SU-DHL-6 (cell line): ENCODE measurements around the gene SKI.

Source experiments
- H2AFZ ChIP-seq: fragments of 200-600 bp; sonication (generic); 2 replicates; pipeline ENCODE4 v1.6.1; 2014; ENCODE audit warnings: low read depth, mild to moderate bottlenecking, moderate library complexity, mixed read lengths, antibody characterized with exemption, low read length; ENCODE audit not compliant: severe bottlenecking
- H3F3A ChIP-seq: fragments of 200-600 bp; shearing (Covaris generic); 2 replicates; pipeline ENCODE4 v1.6.0; 2016; ENCODE audit warnings: antibody characterized with exemption, mild to moderate bottlenecking; ENCODE audit not compliant: insufficient read depth
- H3K27ac ChIP-seq: fragments of 200-600 bp; sonication (generic); 2 replicates; pipeline ENCODE4 v1.5.1; 2016; ENCODE audit warnings: low read depth, mild to moderate bottlenecking, low read length, moderate library complexity, mixed read lengths
- H3K27me3 ChIP-seq: fragments of 200-600 bp; sonication (generic), shearing (Covaris generic); 2 replicates; pipeline ENCODE4 v1.6.0; 2014; ENCODE audit warnings: mild to moderate bottlenecking, low read length
- H3K36me3 ChIP-seq: fragments of 200-600 bp; sonication (generic); 2 replicates; pipeline ENCODE4 v1.6.1; 2014; ENCODE audit warnings: mild to moderate bottlenecking, low read length, mixed read lengths
- H3K4me2 ChIP-seq: fragments of 300-600, 200-600 bp; shearing (Covaris generic), sonication (generic); 2 replicates; pipeline ENCODE4 v1.6.0; 2014; ENCODE audit warnings: low read length, low read depth, mild to moderate bottlenecking; ENCODE audit not compliant: poor library complexity, severe bottlenecking
- H3K4me3 ChIP-seq: fragments of 200-600 bp; sonication (generic); 2 replicates; pipeline ENCODE4 v1.5.1; 2014; ENCODE audit warnings: antibody characterized with exemption, low read length, mild to moderate bottlenecking, mixed read lengths; ENCODE audit not compliant: insufficient read depth, poor library complexity, severe bottlenecking
- H3K79me2 ChIP-seq: fragments of 200-600 bp; sonication (generic); 2 replicates; pipeline ENCODE4 v1.6.1; 2014; ENCODE audit warnings: mild to moderate bottlenecking, low read length, moderate library complexity; ENCODE audit not compliant: insufficient read depth
- H3K9ac ChIP-seq: fragments of 200-600 bp; sonication (generic); 2 replicates; pipeline ENCODE4 v1.7.0; 2014; ENCODE audit warnings: mild to moderate bottlenecking, low read length
- H3K9me2 ChIP-seq: fragments of 200-600 bp; sonication (generic); replicated peaks from 2 replicates; pipeline ENCODE4 v1.6.1; 2014; ENCODE audit warnings: low read length; ENCODE audit not compliant: insufficient read depth
- H3K9me3 ChIP-seq: fragments of 200-600 bp; sonication (generic); 2 replicates; pipeline ENCODE4 v1.6.1; 2014; ENCODE audit warnings: low read length, mixed read lengths; ENCODE audit not compliant: insufficient read depth
- H4K20me1 ChIP-seq: fragments of 200-600 bp; sonication (generic); 2 replicates; pipeline ENCODE4 v1.6.1; 2014; ENCODE audit warnings: low read depth, mild to moderate bottlenecking, antibody characterized with exemption, low read length, moderate library complexity, mixed read lengths
- EZH2phosphoT487 ChIP-seq: fragments of 200-600 bp; sonication (generic), shearing (Covaris generic); conservative IDR thresholded peaks from 2 replicates; pipeline ENCODE4 v1.6.1; 2018; ENCODE audit warnings: mild to moderate bottlenecking, antibody characterized with exemption, low read length, moderate library complexity, mixed read lengths
- TF ChIP-seq, protein P1 (sequence below): fragments of 200-600 bp; sonication (generic); IDR thresholded peaks from one replicate; pipeline ENCODE4 v1.5.1; 2017; ENCODE audit warnings: antibody characterized with exemption, mild to moderate bottlenecking, low read length, moderate library complexity; ENCODE audit not compliant: insufficient read depth, poor library complexity, severe bottlenecking

Gene SKI

DNA sequence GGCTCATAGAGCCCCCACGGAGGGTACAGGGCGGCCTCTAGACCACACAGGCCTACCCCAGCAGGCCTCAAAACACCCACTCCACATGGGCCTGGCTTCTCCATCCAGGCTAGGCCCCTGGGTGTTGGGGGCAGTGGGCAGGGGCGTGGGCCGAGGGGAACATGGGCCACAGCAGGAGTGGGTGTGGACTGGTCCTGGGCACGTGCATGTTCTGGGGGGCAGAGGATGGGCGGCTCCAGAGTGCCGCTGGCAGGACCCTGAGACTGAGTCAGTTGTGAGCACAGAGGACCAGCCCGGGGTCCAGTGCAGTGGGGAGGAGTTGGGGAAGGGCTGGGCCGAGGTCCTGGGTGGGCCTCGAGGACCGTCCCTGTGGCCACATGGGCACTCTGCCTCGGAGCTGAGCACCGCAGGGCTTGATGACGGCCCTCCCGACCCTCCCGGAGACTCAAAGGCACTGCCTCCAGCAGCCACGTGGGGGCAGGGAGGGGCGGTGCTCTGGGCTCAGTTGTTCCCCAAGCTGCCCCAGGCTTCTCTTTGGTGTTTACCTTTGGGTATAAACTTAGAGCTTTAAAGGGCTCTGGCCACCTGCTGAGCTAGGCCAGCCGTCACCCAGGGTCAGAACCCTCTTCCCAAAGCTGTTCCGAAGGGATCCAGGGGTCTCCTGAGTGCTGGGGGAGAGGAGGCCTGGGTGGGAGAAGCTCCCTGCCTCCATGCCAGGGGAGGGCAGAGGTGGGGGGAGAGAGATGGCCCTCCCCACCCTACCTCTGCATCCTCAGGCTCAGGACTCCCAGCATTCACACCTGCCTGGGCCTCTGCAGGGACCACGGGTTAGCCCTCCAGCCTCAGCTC lies 83.3 kb downstream of the SKI start:
- Histone ChIP-seq H3K4me3 (no peak overlapping the region), H3K4me2 (no peak overlapping the region), H3F3A (no peaks in the 10 kb centered on the region), H4K20me1 (no peaks in the 10 kb centered on the region), H3K9me3 (no peaks in the 10 kb centered on the region), H3K9me2 (no peaks in the 10 kb centered on the region), H2AFZ (no peak overlapping the region), H3K27me3 (no peaks in the 10 kb centered on the region), H3K36me3 (no peaks in the 10 kb centered on the region), H3K27ac (no peak overlapping the region), H3K79me2 (no peaks in the 10 kb centered on the region), H3K9ac (no peak overlapping the region)
- TF ChIP-seq, protein P1, sequence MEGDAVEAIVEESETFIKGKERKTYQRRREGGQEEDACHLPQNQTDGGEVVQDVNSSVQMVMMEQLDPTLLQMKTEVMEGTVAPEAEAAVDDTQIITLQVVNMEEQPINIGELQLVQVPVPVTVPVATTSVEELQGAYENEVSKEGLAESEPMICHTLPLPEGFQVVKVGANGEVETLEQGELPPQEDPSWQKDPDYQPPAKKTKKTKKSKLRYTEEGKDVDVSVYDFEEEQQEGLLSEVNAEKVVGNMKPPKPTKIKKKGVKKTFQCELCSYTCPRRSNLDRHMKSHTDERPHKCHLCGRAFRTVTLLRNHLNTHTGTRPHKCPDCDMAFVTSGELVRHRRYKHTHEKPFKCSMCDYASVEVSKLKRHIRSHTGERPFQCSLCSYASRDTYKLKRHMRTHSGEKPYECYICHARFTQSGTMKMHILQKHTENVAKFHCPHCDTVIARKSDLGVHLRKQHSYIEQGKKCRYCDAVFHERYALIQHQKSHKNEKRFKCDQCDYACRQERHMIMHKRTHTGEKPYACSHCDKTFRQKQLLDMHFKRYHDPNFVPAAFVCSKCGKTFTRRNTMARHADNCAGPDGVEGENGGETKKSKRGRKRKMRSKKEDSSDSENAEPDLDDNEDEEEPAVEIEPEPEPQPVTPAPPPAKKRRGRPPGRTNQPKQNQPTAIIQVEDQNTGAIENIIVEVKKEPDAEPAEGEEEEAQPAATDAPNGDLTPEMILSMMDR: no peak

DNA sequence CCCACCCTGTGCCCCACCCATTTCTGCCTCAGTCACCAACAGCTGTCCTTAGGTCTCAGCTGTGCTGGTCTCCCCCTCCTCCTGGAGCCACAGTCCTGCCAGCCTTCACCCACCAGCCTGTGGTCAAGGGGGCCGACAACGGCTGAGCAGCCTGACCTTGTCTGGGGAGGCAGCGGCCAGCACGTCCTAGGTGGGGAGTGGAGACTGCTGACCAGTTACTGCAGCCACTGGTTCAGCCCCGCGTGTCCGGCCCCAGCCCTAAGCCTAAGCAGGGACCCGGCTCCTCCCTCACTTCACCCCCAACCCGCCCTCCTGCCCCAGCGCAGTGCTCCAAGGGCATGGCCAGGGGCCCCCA lies 84.0 kb downstream of the SKI start:
- no peaks in the 10 kb centered on the region for H3K79me2 ChIP-seq
- no peak overlapping the region for H2AFZ ChIP-seq
- no peak overlapping the region for H3K4me3 ChIP-seq
- no peaks in the 10 kb centered on the region for H4K20me1 ChIP-seq
- no peaks in the 10 kb centered on the region for H3K27me3 ChIP-seq
- no peaks in the 10 kb centered on the region for H3K36me3 ChIP-seq
- no peaks in the 10 kb centered on the region for H3F3A ChIP-seq
- TF ChIP-seq, protein P1: no peak
- no peak for TF ChIP-seq EZH2phosphoT487
- no peak overlapping the region for H3K9ac ChIP-seq
- H3K27ac ChIP-seq: no peak overlapping the region
- H3K9me2 ChIP-seq: no peaks in the 10 kb centered on the region
- H3K4me2 ChIP-seq: no peak overlapping the region
- H3K9me3 ChIP-seq: no peaks in the 10 kb centered on the region

DNA sequence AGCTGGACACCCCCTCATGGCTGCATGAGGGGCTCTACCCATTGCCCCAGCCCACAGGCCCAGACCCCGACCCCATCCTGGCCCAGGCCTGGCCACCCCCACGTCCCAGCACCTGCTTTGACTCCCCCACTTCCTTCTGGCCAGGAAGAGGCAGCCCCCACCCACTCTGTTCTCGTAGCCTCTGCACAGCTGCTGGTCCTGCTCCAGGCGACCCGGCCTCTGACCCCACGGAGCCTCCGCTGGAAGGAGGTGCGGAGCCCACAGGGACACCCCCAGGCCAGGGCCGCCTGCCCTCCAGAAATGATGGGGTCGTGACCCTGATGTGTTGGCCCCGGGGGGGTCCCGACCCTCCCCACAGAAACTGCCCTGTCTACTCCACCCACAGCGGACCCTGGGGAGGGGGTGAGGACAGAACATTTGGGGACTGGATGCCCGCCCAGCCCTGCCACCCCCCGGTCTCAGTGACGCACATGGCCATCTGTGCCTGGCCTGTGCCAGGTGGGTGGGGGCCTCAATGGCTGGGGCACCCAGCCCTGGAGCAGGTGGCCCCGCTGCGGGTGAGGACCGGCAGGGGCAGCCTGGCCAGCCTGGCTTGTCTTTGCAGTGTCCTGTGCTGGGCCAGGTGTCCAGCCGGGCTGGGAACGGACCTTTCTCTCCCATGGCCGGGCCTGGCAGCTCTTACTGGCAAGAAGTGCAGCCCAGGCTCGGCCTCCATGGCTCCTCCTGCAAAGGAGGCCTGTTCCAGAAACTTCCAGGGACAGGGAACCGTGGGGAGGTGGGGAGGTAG lies 84.6 kb downstream of the SKI start:
- H3K27ac ChIP-seq: no peak overlapping the region

More for the DNA sequence above, 84.6 kb downstream of the SKI start:
- Histone ChIP-seq H3K27me3 (no peaks in the 10 kb centered on the region), H3K36me3 (no peaks in the 10 kb centered on the region), H3K9me2 (no peaks in the 10 kb centered on the region), H3K4me2 (no peak overlapping the region), H3F3A (no peaks in the 10 kb centered on the region), H4K20me1 (no peaks in the 10 kb centered on the region), H2AFZ (no peak overlapping the region), H3K9ac (no peak overlapping the region), H3K4me3 (no peak overlapping the region), H3K9me3 (no peaks in the 10 kb centered on the region), H3K79me2 (no peaks in the 10 kb centered on the region)
- TF ChIP-seq, protein P1: no peak
- TF ChIP-seq EZH2phosphoT487: no peak
